Ascending aorta (tissue), 2 donors: Measurements from ENCODE around the gene UHMK1. TPM values are rescaled to one million over a fixed set of nuclear protein-coding genes. Genes with fewer than 3 reads are reported as not detected.
"Not testable (repeated sequence)": the region's sequence is repeated elsewhere in the genome, so short reads cannot be mapped to it uniquely, and the experiment has no call there.

Experiments
- DNase-seq, 2 donors: peaks; one replicate each; pipeline ENCODE4 v3.0.0-alpha.2; 2019; ENCODE audit warnings: low spot score in 2 of 2
- H3K27ac ChIP-seq, 2 donors: fragments of 200-600 bp; sonication (generic); one replicate each; pipeline ENCODE4 v1.5.1; 2016 to 2017; ENCODE audit warnings: mild to moderate bottlenecking in 1 of 2
- H3K27me3 ChIP-seq: fragments of 200-600 bp; sonication (generic); one replicate; pipeline ENCODE4 v1.5.1; 2017
- H3K36me3 ChIP-seq, 2 donors: fragments of 200-600 bp; sonication (generic); one replicate each; pipeline ENCODE4 v1.5.1; 2016
- H3K4me1 ChIP-seq, 2 donors: fragments of 200-600 bp; sonication (generic); one replicate each; pipeline ENCODE4 v1.5.1; 2016 to 2017; ENCODE audit warnings: mild to moderate bottlenecking in 1 of 2
- H3K4me3 ChIP-seq, 2 donors: fragments of 200-600 bp; sonication (generic); one replicate each; pipeline ENCODE4 v1.5.1; 2016 to 2017; ENCODE audit warnings: mild to moderate bottlenecking in 1 of 2
- H3K9me3 ChIP-seq, 2 donors: fragments of 200-600 bp; sonication (generic); one replicate each; pipeline ENCODE4 v1.5.1; 2016
- CTCF ChIP-seq, 3 experiments: fragments of 200-600 bp in 2 of 3; fragments of 450-650 bp in 1 of 3; sonication (generic) in 2 of 3; IDR thresholded peaks; one replicate each; pipeline ENCODE4 v1.5.1; 2016 to 2019; ENCODE audit warnings: antibody characterized with exemption in 3 of 3, mild to moderate bottlenecking in 1 of 3, moderate library complexity in 1 of 3
- intact Hi-C: fragments of 100-400 bp; cut with DNase I; formaldehyde crosslinking; loops from one replicate; pipeline ENCODE4 v1.15.1; 2023
- total RNA-seq: library from RNA; depleted of rRNA; stranded (reverse); fragments of >200 nt; gene quantifications from one replicate; pipeline ENCODE4 v1.1.0, GENCODE V29; 2016

Gene UHMK1
- total RNA-seq, 1 donor from 2014 or later = 13.6 TPM

DNA sequence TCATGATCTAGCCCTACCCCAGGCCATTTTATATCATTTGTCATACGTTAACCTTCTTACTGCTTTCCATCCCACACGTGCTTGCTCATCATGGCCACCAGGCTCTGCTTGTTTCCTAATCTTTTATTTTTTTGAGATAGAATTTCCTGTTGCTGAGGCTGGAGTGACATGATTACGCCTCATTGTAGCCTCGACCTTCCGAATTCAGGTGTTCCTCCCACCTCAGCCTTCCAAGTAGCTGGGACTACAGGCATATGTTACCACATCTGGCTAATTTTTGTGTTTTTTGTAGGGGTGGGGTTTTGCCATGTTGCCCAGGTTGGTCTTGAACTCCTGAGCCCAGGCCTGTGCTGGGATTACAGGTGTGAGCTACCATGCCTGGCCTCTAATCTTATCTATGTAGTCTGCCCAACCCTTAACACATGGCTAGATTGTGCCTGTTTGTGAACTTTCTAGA lies 67.2 kb downstream of the UHMK1 start:
- H3K27me3 ChIP-seq = no peaks in the 10 kb centered on the region
- H3K4me1 ChIP-seq = peaks cover 3 to 12% of the 10 kb centered on the region in 2 donors
- no peak for TF ChIP-seq CTCF (IDR thresholded peaks at IDR 0.05)
- H3K27ac ChIP-seq = no peak overlapping the region
- DNase-seq = no peak
- no peaks in the 10 kb centered on the region for H3K9me3 ChIP-seq
- peaks cover 0 to 24% of the 10 kb centered on the region in 2 donors for H3K36me3 ChIP-seq
- H3K4me3 ChIP-seq = no peak overlapping the region
- intact Hi-C loops = loop anchor here (5.0 kb wide), 1 partner anchor 67 kb away; the partner anchor contains the start of gene UHMK1

DNA sequence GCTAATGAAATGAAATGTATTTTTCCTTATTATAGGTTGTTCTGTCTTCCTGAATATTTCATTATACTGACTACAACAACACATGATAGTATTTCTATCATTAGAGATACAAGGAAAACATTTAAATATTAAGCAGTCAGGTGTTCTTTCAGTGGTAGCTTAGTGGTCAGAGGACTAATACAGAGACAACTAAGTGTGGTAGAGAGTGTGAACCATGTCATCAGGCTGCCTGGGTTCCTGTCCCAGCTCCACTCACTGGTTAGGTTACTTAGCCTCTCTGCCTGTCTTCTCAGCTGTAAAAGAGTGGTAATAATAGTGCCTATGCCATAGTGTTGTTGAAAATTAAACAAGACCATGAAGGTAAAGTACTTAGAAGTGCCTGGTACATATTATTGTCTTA lies 67.8 kb downstream of the UHMK1 start:
- intact Hi-C loops = no loop called here
- no peak for DNase-seq
- peaks cover 0 to 24% of the 10 kb centered on the region in 2 donors for H3K36me3 ChIP-seq
- peaks cover 3 to 12% of the 10 kb centered on the region in 2 donors for H3K4me1 ChIP-seq
- H3K4me3 ChIP-seq = no peak overlapping the region
- no peaks in the 10 kb centered on the region for H3K27me3 ChIP-seq
- no peak for TF ChIP-seq CTCF (IDR thresholded peaks at IDR 0.05)
- H3K9me3 ChIP-seq = no peaks in the 10 kb centered on the region
- H3K27ac ChIP-seq = no peak overlapping the region

GRCh38 chr1:162566870-162567269 lies 69.3 kb downstream of the UHMK1 start:
- no peaks in the 10 kb centered on the region for H3K9me3 ChIP-seq
- H3K27me3 ChIP-seq = no peaks in the 10 kb centered on the region
- peaks cover 0 to 24% of the 10 kb centered on the region in 2 donors for H3K36me3 ChIP-seq
- H3K4me1 ChIP-seq = peaks cover 0 to 13% of the 10 kb centered on the region in 2 donors
- TF ChIP-seq CTCF (IDR thresholded peaks at IDR 0.05) = no peak
- H3K4me3 ChIP-seq = no peak overlapping the region
- no peak for DNase-seq
- intact Hi-C loops = no loop called here
- no peak overlapping the region for H3K27ac ChIP-seq

DNA sequence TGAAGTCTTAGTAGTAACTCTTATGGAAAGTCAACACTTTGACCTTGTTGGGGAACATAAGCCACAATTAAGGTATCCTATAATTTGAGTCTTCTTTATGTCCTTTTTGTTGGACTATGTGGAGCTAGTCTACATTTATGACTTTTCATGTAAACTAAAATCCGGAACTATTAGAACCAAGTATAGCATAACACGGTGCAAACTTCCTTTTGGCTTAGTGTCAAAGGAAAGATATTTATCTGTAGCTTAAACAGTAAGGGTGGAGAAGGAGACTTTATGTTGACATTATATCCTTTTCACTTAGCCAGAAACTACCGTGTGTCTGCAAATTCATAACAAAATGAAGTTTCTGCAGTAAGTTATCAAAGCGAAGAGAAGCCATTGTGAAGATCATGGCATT lies 71.2 kb downstream of the UHMK1 start:
- H3K27me3 ChIP-seq = no peaks in the 10 kb centered on the region
- peaks cover 0 to 24% of the 10 kb centered on the region in 2 donors for H3K36me3 ChIP-seq
- H3K27ac ChIP-seq = no peak overlapping the region
- peaks cover 0 to 15% of the 10 kb centered on the region in 2 donors for H3K4me1 ChIP-seq
- H3K4me3 ChIP-seq = no peak overlapping the region
- no peaks in the 10 kb centered on the region for H3K9me3 ChIP-seq
- intact Hi-C loops = no loop called here
- no peak for TF ChIP-seq CTCF (IDR thresholded peaks at IDR 0.05)
- no peak for DNase-seq

- H3K9me3 ChIP-seq = no peaks in the 10 kb centered on the region
- DNase-seq = no peak
- H3K4me3 ChIP-seq = no peak overlapping the region
- no peak overlapping the region for H3K27ac ChIP-seq
- peaks cover 0 to 24% of the 10 kb centered on the region in 2 donors for H3K36me3 ChIP-seq
- no peak for TF ChIP-seq CTCF (IDR thresholded peaks at IDR 0.05)
- peaks cover 0 to 15% of the 10 kb centered on the region in 2 donors for H3K4me1 ChIP-seq
- H3K27me3 ChIP-seq = no peaks in the 10 kb centered on the region
- intact Hi-C loops = no loop called here
Observed at GRCh38 chr1:162570718-162571117, 73.1 kb downstream of the UHMK1 start.

GRCh38 chr1:162571121-162571520 lies 73.5 kb downstream of the UHMK1 start:
- H3K27ac ChIP-seq, H3K4me3 ChIP-seq, intact Hi-C loops, H3K27me3 ChIP-seq, H3K9me3 ChIP-seq, DNase-seq: not testable (repeated sequence)
- Histone ChIP-seq H3K36me3 (peaks cover 0 to 24% of the 10 kb centered on the region in 2 donors), H3K4me1 (peaks cover 0 to 15% of the 10 kb centered on the region in 2 donors)
